Measurements from ENCODE around the gene EPB41L2.

The EPB41L2 gene

GRCh38 chr6:130889423-130889822 is 173.6 kb downstream of the EPB41L2 start:
- no peaks in the 10 kb centered on the region for H3K4me1 ChIP-seq (ENCODE audit: control insufficient read depth, insufficient read depth, low read length)
- no peak overlapping the region for H3K9ac ChIP-seq (ENCODE audit: low read depth, low read length)
- no peaks in the 10 kb centered on the region for H3K27me3 ChIP-seq (ENCODE audit: control insufficient read depth, insufficient read depth, low read length)
- H3K36me3 ChIP-seq (ENCODE audit: control insufficient read depth, insufficient read depth, low read length), result no peaks in the 10 kb centered on the region
- H3K9me3 ChIP-seq (ENCODE audit: control insufficient read depth, insufficient read depth, low read length), result no peaks in the 10 kb centered on the region
- H3K4me3 ChIP-seq (ENCODE audit: low read depth, low read length), result no peak overlapping the region

DNA sequence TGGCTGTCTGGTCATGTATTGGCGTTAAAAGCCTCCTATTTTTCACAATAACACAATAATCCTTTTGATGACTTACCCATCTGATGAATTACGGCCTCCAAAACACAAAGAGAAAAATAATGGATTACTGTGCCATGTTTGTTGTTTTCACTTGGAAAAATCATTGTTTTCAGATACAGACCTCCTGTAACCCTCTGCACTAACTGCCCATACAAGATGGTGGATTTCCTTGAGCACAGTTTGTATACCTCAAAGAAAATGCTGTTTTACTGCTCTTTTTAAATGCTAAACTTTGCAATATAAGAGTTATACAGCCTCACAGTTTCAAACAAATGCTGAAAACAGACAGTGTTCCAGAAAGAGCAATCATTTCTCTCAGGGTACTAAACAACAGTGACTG is 174.8 kb downstream of the EPB41L2 start:
- Histone ChIP-seq H3K9me3 (ENCODE audit: control insufficient read depth, insufficient read depth, low read length) (no peaks in the 10 kb centered on the region), H3K36me3 (ENCODE audit: control insufficient read depth, insufficient read depth, low read length) (no peaks in the 10 kb centered on the region), H3K27me3 (ENCODE audit: control insufficient read depth, insufficient read depth, low read length) (no peaks in the 10 kb centered on the region), H3K4me3 (ENCODE audit: low read depth, low read length) (no peak overlapping the region), H3K4me1 (ENCODE audit: control insufficient read depth, insufficient read depth, low read length) (no peaks in the 10 kb centered on the region), H3K9ac (ENCODE audit: low read depth, low read length) (no peak overlapping the region)

DNA sequence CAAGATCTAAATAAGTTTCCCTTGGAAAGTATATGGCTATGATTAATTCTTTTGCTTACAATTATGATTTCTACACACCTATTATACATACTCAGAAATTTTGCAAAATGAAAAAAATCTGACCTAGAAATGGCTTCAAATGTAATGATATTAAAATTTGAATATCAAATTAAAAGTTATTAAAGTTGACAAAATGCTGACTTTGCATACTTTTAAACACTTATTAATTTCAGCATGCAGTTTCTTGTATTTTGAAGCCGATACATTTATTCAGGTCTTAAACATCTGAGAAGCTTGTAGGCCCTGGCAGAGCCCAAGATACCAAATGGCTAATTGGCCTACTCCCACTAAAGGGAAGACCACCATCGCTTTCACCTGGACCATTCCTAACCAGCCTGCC is 176.1 kb downstream of the EPB41L2 start:
- Histone ChIP-seq H3K4me1 (ENCODE audit: control insufficient read depth, insufficient read depth, low read length) (no peaks in the 10 kb centered on the region), H3K9me3 (ENCODE audit: control insufficient read depth, insufficient read depth, low read length) (no peaks in the 10 kb centered on the region), H3K27me3 (ENCODE audit: control insufficient read depth, insufficient read depth, low read length) (no peaks in the 10 kb centered on the region), H3K36me3 (ENCODE audit: control insufficient read depth, insufficient read depth, low read length) (no peaks in the 10 kb centered on the region), H3K4me3 (ENCODE audit: low read depth, low read length) (no peak overlapping the region), H3K9ac (ENCODE audit: low read depth, low read length) (no peak overlapping the region)

- Histone ChIP-seq H3K4me1 (ENCODE audit: control insufficient read depth, insufficient read depth, low read length) (no peaks in the 10 kb centered on the region), H3K9me3 (ENCODE audit: control insufficient read depth, insufficient read depth, low read length) (no peaks in the 10 kb centered on the region), H3K27me3 (ENCODE audit: control insufficient read depth, insufficient read depth, low read length) (no peaks in the 10 kb centered on the region), H3K9ac (ENCODE audit: low read depth, low read length) (no peak overlapping the region), H3K4me3 (ENCODE audit: low read depth, low read length) (no peak overlapping the region), H3K36me3 (ENCODE audit: control insufficient read depth, insufficient read depth, low read length) (no peaks in the 10 kb centered on the region)
Observed at GRCh38 chr6:130885392-130886192, 177.5 kb downstream of the EPB41L2 start.

DNA sequence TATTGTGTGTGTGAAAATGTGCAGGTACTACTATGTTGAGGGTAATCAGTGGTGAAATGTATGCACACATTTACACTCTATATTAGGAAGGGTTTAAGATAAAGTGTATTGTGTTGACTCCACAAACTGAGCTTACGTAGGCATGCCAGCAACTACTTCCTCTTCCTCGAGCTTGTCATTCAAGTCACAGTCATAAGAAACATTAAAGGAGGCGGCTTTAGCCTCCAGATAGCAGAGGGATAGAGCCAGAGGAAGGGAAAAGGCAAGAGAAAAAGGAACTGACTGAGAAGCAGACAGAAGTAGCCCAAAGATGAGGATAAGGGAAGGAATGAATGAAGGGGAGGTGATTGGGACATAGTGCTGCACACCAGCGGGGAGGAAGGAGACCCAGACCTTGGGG is 180.7 kb downstream of the EPB41L2 start:
- Histone ChIP-seq H3K4me3 (ENCODE audit: low read depth, low read length) (no peak overlapping the region), H3K9ac (ENCODE audit: low read depth, low read length) (no peak overlapping the region), H3K27me3 (ENCODE audit: control insufficient read depth, insufficient read depth, low read length) (no peaks in the 10 kb centered on the region), H3K9me3 (ENCODE audit: control insufficient read depth, insufficient read depth, low read length) (no peaks in the 10 kb centered on the region), H3K4me1 (ENCODE audit: control insufficient read depth, insufficient read depth, low read length) (no peaks in the 10 kb centered on the region), H3K36me3 (ENCODE audit: control insufficient read depth, insufficient read depth, low read length) (no peaks in the 10 kb centered on the region)

DNA sequence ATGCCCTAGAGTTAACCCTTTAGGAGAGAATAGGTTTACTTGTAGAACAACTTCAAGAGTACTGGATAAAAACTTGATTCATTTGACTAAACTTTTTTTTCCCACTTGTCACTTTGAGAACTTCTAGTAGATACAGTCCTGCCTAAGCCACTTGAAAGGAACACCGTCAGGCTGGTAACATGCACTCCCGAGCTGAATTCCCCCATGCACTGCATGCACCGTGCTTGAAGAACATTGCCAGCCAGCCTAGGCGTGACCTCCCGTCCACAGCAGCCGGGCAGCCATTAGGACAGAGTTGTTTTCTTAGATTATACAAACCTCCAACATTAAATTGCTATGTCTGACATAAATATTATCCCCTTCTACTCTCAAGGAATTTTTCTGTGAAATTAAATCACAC is 183.2 kb downstream of the EPB41L2 start:
- no peaks in the 10 kb centered on the region for H3K27me3 ChIP-seq (ENCODE audit: control insufficient read depth, insufficient read depth, low read length)
- H3K36me3 ChIP-seq (ENCODE audit: control insufficient read depth, insufficient read depth, low read length), result no peaks in the 10 kb centered on the region
- no peak overlapping the region for H3K9ac ChIP-seq (ENCODE audit: low read depth, low read length)
- no peak overlapping the region for H3K4me3 ChIP-seq (ENCODE audit: low read depth, low read length)
- H3K9me3 ChIP-seq (ENCODE audit: control insufficient read depth, insufficient read depth, low read length), result no peaks in the 10 kb centered on the region
- no peaks in the 10 kb centered on the region for H3K4me1 ChIP-seq (ENCODE audit: control insufficient read depth, insufficient read depth, low read length)

DNA sequence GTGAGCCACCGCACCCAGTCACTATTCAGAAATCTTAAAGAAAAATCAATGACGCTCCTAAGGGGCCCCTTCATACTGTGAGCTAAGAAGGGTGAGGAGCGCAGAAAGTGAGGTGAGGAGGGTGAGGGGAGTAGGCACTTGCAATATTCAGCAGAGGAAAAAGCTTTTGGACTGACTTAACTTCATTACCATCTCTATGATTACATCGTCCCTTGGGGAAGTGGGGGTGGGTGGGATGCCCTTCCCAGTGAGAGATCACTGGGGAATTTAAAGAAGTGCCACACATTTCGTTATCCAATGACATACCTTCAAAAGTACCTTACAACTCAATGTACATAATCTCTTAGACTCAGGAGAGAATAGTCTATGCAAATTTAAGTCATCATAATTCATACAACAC is 189.3 kb downstream of the EPB41L2 start:
- Histone ChIP-seq H3K4me1 (ENCODE audit: control insufficient read depth, insufficient read depth, low read length) (no peaks in the 10 kb centered on the region), H3K9me3 (ENCODE audit: control insufficient read depth, insufficient read depth, low read length) (no peaks in the 10 kb centered on the region), H3K9ac (ENCODE audit: low read depth, low read length) (no peak overlapping the region), H3K27me3 (ENCODE audit: control insufficient read depth, insufficient read depth, low read length) (no peaks in the 10 kb centered on the region), H3K36me3 (ENCODE audit: control insufficient read depth, insufficient read depth, low read length) (no peaks in the 10 kb centered on the region), H3K4me3 (ENCODE audit: low read depth, low read length) (no peak overlapping the region)

DNA sequence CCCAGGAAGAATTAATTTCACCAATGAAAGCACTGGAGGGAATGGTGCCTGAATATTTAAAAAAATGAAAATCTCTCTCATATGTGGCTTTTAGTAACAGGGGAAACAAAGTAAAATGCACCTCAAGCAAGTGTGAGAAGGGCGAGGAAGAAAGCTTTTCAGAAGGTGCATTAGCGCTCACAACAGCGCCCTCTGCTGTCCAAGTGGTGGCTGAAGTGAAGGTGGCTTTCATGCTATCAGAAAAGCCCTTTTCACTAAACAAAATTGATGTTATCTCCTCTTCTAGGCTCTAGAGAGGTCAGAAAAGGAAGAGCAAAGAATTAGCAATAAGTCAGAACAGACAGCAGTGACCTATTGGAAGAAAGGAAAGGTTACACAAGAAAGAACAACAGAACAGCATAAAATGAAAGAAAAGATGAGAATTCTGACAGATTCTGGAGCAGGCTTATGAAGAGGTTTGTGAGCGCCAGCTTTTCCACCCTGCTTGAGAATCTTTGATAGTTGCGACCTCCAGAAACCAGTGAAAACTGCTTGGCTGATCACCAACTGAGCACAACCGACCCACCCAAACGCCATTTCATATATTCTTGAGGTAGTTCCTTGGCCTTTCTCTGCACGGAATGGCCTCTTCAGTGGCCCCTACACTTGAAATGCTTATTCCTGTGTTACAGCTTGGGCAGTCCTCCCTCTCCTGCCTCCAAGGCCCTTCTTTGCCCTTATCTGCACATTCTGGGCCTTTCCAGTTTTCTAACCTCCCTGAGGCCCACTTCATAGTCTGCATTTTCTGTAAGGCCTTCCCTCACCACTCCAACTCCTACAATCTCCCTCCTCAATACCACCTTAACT is 190.6 kb downstream of the EPB41L2 start:
- Histone ChIP-seq H3K9ac (ENCODE audit: low read depth, low read length) (no peak overlapping the region), H3K4me3 (ENCODE audit: low read depth, low read length) (no peak overlapping the region), H3K36me3 (ENCODE audit: control insufficient read depth, insufficient read depth, low read length) (no peaks in the 10 kb centered on the region), H3K9me3 (ENCODE audit: control insufficient read depth, insufficient read depth, low read length) (no peaks in the 10 kb centered on the region), H3K27me3 (ENCODE audit: control insufficient read depth, insufficient read depth, low read length) (no peaks in the 10 kb centered on the region), H3K4me1 (ENCODE audit: control insufficient read depth, insufficient read depth, low read length) (no peaks in the 10 kb centered on the region)

GRCh38 chr6:130870179-130870880 is 192.7 kb downstream of the EPB41L2 start:
- no peaks in the 10 kb centered on the region for H3K27me3 ChIP-seq (ENCODE audit: control insufficient read depth, insufficient read depth, low read length)
- no peaks in the 10 kb centered on the region for H3K36me3 ChIP-seq (ENCODE audit: control insufficient read depth, insufficient read depth, low read length)
- no peak overlapping the region for H3K4me3 ChIP-seq (ENCODE audit: low read depth, low read length)
- no peaks in the 10 kb centered on the region for H3K4me1 ChIP-seq (ENCODE audit: control insufficient read depth, insufficient read depth, low read length)
- no peaks in the 10 kb centered on the region for H3K9me3 ChIP-seq (ENCODE audit: control insufficient read depth, insufficient read depth, low read length)
- H3K9ac ChIP-seq (ENCODE audit: low read depth, low read length), result no peak overlapping the region

GRCh38 chr6:130869681-130870080 is 193.4 kb downstream of the EPB41L2 start:
- Histone ChIP-seq H3K36me3 (ENCODE audit: control insufficient read depth, insufficient read depth, low read length) (no peaks in the 10 kb centered on the region), H3K4me1 (ENCODE audit: control insufficient read depth, insufficient read depth, low read length) (no peaks in the 10 kb centered on the region), H3K27me3 (ENCODE audit: control insufficient read depth, insufficient read depth, low read length) (no peaks in the 10 kb centered on the region), H3K4me3 (ENCODE audit: low read depth, low read length) (no peak overlapping the region), H3K9ac (ENCODE audit: low read depth, low read length) (no peak overlapping the region), H3K9me3 (ENCODE audit: control insufficient read depth, insufficient read depth, low read length) (no peaks in the 10 kb centered on the region)

DNA sequence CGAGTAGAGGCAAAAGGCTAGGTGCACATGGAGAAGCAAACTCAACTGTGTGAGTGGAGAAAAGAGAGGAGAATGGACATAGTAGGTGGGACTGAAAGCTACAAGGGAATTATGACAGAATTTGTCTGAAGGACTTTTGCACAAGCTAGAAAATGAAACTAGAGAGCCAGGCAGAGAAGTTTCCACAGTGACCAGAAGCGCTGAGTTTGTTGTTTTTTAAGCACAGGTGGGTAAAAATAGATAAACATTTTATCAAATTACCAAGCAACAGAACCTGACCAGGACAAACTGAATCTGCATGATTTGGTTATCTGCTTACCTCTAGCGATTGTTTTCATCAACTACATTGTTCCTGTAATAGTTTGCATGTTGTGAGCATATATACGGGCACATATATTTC is 197.3 kb downstream of the EPB41L2 start:
- no peaks in the 10 kb centered on the region for H3K27me3 ChIP-seq (ENCODE audit: control insufficient read depth, insufficient read depth, low read length)
- no peak overlapping the region for H3K9ac ChIP-seq (ENCODE audit: low read depth, low read length)
- no peak overlapping the region for H3K4me3 ChIP-seq (ENCODE audit: low read depth, low read length)
- H3K36me3 ChIP-seq (ENCODE audit: control insufficient read depth, insufficient read depth, low read length), result no peaks in the 10 kb centered on the region
- H3K9me3 ChIP-seq (ENCODE audit: control insufficient read depth, insufficient read depth, low read length), result no peaks in the 10 kb centered on the region
- H3K4me1 ChIP-seq (ENCODE audit: control insufficient read depth, insufficient read depth, low read length), result no peaks in the 10 kb centered on the region
